Right hindlimb (tissue), 1 donor: ENCODE measurements around the gene NOX5.
"Not testable (repeated sequence)": the region's sequence is repeated elsewhere in the genome, so short reads cannot be mapped to it uniquely, and the experiment has no call there.

Source experiments
- DNase-seq: peaks from one replicate; pipeline ENCODE4 v3.0.0-alpha.2; 2018

Gene NOX5

DNA sequence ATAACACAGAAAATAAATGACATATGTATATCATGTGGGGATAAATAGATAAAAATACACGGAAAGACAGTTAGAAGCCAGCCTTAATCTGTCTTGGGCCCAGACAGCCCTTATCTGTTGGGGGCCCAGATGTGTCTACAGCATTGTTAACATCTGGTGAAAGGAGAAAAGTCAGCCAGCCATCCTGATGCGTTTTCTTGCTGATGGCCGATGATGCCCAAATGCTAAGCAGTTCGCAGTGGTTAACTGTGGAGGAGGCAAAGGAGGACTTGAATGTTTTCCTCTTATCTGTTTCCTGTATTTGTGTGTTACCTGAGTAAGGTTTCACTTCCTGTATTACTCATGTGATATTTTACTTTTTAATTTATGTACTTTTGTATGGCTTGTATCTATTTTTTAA is 46.2 kb downstream of the NOX5 start:
- DNase-seq: no peak

DNA sequence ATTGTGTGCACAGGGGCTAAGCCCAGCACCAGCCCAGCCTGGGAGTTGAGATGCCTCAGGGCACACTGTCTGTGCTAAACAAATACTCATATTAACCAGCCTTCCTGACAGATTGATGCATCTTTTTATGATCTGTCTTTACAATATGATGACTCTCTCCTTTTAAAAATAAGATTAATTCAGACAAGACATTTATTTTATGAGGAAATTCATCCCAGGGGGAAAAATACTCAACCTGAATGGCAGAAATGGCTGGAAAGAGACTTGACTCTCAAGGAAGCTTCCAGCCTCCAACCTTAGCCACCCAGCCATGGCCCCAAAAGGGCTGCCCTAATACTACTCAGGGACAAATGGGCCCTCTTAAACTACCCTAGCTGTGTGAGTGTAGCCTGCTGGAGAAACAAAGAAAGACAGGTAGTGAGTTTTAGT is 46.9 kb downstream of the NOX5 start:
- DNase-seq: no peak

DNA sequence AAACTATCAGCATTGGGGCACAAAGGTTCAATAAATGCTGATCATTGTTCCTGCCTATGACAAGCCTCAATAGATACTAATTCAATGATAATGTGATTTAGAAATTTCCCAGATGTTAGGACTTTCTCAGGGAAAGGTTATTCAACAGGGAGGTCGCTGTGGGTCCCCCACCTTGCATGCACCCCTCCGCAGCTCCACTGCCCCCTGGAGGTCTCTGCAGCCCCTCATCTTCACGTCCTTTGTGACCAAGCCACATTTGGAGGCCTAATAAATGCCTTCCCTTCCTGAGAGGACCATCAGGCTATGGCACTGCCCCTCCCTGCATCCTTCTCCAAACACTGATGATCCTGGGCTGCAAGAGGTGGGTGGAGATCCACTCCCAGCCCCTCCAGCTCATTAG is 50.2 kb downstream of the NOX5 start:
- DNase-seq: no peak

DNA sequence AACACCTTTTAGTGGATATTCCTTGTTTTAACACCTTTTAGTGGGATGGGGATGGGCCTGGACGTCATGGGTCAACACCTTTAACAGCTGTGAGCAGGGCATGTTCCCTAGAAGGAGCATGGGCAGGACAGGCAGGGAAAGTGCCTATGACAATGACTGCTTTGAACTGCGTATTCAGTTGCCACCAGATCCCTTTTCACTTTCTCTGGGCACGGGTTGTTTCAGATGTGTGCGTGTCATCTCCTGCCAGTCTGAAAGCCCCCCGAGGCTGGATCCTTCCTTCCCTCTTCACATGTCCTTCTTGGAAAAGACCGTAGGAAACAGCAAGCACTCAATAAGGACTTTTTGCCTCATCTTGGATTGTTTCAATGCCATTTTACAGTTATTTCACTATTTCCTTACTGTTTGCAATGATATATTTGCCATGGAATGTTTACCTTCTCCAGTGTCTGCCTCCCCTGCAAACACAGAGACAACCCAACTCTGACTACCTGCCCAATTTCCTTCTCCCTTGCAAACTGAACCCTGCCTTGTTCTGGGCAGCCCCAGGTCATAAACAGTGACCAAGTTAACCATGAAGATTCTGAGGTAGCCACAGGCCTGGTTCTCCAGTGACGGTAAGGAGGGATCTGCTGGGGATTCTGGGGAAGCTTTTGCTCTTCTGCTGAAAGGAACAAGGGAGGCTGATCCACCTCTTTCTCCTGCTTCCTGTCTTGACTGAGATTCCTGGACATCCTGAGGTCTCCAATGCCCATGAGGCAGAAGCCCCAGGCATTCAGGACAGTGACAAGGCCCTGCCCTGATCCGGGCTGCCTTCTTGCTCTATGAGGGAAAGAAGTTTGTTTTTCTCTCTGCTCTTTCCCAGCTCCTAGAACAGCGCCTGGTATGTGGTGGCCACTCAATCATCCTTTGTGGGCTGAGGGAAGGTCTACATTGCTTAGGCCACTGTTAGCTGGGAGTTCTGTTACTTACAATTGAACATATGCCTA is 51.8 kb downstream of the NOX5 start:
- no peak for DNase-seq

DNA sequence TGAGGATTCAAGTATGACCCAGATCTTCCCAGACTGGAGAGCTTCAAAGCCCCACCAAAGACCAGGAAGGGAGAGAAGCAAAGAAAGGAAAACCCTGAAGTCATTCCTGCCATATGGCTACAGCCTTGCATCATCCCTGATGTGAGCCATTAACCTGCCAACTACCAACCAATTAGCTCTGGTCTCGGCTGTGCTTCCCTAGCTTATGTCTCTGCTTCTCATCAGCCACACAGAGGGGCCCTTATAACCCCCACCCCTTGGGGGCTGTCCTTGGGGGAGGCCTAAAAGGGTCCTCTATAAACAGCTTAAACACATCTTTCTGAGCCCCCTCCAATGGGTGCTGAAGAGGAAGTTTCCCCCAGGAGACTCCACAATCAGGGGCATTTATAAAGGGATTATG is 52.8 kb downstream of the NOX5 start:
- DNase-seq: no peak

DNA sequence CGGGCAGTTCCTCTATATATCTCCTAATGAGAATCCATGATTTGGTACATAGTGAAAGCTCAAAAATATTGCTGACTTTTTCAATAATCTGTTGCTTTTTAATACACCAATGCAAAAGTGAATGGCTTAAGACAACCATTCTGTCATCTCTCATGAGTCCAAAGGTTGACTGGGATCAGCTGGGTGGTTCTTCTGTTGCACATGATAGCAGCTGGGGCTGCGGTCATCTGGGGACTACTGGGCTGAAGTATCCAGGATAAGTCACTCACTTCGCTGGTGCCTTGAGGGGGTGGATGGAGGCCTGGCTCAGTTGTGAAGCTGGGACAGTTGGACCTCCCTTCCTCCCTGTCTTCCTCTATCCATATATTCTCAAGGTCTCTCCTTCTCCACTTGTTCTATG is 53.7 kb downstream of the NOX5 start:
- no peak for DNase-seq

DNA sequence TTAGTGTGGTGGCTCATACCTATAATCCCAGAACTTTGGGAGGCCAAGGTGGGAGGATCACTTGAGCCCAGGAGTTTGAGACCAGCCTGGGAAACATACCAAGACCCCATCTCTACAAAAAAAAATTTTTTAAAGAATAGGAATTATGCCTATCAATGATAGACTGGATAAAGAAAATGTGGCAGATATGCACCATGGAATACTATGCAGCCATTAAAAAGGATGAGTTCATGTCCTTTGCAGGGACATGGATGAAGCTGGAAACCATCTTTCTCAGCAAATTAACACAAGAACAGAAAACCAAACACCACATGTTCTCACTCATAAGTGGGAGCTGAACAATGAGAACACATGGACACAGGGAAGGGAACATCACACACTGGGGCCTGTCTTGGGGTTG is 54.8 kb downstream of the NOX5 start:
- not testable (repeated sequence) for DNase-seq

DNA sequence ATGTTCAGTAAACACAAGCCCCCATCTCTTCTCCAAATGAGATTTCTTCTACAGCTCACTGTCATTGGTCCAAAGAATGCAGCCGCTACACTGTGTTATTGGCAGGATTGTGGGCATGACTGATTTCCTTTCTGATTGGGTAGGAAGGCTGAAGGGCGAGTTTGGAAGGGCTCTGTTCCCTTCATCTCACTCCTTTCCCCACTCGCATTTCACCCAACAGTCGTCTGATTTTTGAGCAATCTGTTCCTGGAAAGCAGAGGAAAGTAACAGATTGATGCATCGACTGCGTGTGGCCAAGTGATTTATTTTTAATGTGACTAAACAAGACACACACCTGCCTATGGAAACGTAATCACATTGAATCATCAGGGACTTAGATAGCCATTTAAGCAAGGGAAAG is 55.5 kb downstream of the NOX5 start:
- no peak for DNase-seq

DNA sequence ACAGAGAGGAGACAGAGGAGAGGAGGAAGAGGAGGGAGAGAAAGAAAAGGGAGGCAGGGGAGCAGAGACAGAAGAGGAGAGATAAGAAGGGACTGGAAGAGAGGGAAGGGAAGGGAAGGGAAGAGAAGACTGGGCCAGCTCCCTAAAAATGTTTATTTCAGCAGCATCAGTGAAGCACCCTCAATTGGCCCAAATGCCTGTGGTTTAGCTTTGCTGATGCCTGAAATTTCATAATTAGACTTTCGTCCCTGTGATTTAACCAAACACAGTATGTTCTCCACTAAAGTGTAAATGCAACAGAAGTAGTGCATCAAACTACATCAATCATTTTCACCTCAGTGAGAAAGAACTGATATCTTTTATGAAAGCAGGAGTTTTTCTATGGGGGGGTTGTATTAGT is 55.9 kb downstream of the NOX5 start:
- no peak for DNase-seq

DNA sequence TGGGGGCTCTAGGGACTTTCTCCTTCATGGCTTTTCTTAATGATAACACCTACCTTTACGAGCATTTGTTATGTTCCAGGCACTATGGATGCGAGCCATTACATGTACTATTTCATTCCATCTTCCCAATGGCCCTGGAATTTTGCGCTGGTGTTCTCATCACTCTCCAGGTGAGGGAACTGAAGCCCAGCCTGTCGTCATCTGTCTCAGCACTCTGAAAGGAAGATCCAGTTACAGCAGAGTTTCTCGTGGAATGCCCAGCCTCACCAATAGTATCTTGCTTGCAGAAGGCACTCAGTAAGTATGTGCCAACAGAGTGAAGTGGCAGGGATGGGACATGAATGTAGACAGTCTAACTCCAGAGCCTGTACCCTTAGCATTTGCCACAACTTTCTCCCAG is 56.8 kb downstream of the NOX5 start:
- no peak for DNase-seq

DNA sequence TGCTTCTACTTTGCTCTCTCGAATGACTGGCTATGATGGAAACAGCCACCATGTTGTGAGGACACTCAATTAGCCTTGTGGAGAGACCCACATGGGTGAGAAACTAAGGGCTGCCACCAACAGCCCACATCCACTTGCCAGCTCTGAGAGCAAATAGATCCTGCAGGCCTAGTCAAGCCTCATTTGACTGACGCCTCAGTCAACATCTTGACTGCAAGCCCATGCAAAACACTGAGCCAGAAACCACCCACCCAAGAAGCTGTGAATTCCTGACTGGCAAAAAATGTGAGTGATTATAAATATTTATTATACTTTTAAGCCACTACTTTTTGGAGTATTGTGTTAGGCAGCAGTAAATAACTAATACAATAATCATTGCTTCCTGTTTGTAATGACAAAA is 58.4 kb downstream of the NOX5 start:
- DNase-seq: no peak

DNA sequence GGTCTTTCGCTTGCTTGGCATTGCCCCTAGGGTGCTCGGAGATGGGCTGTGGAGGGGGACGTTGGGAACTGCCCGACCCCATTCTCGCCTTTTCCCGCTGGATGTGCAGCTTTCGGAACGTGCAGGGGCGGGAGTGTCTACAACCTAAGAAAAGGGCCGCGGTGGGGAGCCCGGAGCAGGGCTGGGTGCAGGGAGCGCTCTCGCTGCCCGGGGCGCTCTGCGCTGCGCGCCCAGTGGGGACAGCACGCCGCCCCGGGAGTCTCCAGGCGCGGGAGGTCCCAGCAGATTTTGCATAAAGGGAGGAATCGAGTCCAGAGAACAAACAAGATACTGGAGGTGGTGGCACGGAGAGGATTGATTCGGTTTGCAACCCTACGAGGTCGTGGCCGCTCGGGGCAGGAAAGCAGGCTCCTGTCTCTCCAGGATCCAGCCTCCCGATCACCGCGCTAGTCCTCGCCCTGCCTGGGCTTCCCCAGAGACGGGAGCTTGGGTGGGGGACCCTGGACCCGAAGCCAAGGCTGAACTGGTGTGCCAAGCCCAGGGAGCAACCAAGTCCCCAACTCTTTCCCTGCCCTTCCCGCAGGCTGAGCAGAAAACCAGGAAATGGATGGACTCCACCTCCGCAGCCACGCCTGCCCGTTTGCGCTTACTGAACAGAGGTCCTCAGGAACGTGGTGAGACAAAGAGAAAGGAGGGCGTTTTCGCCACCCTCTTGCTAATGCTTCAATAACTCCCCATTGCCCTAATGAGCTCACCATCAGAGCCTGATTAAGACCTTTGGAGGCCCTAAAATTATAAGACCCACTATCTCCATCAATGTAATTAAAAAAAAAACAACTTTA is 59.7 kb downstream of the NOX5 start:
- peak; percentile 83 for DNase-seq

DNA sequence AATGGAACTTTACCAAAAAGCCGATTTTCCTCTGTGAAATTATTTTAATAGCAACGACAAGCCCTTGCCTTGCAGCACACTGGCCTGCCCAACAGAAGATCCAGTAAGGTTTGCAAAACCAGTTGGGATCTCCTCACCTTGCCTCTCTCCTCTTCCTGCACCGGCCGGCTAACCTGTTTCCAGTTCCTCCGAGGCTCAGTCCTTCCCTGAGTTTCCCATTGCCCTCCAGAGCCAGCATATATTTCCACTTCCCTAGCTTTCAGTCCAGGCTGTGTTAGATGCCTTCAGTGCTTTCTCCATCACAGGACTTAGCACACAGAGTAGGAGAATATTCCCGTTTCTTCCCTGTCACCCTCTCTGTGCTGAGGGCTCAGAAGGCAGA is 60.3 kb downstream of the NOX5 start:
- no peak for DNase-seq

DNA sequence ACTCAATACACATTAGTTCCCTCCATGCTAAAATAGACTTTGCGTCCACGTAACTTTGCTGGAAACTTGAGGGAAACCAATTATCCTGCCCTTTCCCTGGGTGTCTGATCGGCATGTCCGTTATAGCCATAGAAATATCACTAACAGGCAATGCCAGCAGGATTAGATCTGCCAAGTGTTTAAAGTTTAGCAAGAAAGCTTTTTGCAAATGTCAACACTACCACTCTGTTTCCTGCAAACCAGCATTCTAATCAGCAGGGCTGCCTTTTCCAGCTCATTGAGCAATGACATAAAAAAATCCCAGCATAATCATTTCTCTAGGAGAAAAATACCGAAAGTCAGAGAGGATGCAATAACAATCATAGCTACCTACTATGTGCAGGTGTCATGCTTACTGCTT is 60.9 kb downstream of the NOX5 start:
- DNase-seq: no peak

DNA sequence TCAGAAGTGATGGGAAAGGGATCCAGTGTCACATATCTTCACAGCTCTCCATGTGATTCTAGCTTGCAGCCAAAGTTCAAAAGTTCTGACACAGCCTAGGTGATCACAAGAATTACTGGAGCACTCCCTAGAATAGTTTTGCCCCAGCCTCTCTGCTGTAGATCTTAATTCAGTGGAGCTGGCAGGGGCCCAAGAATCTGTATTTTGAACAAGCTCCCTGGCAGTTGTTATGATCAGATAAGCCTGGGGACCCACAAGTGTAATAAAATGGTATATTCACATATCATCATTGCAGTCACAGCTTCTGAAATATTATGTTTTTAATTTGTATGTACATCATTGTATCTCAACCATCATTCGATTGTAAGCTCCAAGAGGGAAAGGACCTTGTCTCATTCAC is 62.3 kb downstream of the NOX5 start:
- DNase-seq: no peak

DNA sequence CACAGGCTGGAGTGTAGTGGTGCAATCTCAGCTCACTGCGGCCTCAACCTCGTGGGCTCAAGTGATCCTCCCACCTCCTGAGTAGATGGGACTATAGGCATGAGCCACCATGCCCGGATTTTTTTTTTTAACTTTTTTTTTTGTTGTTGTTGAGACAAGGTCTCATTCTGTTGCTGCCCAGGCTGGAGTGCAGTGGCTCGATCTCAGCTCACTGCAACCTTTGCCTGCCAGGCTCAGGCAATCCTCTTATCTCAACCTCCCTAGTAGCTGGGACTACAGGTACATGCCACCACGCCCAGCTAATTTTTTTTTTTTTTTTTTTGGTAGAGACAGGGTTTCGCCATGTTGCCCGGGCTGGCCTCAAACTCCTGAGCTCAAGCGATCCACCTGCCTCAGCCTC is 64.1 kb downstream of the NOX5 start:
- DNase-seq: no peak

DNA sequence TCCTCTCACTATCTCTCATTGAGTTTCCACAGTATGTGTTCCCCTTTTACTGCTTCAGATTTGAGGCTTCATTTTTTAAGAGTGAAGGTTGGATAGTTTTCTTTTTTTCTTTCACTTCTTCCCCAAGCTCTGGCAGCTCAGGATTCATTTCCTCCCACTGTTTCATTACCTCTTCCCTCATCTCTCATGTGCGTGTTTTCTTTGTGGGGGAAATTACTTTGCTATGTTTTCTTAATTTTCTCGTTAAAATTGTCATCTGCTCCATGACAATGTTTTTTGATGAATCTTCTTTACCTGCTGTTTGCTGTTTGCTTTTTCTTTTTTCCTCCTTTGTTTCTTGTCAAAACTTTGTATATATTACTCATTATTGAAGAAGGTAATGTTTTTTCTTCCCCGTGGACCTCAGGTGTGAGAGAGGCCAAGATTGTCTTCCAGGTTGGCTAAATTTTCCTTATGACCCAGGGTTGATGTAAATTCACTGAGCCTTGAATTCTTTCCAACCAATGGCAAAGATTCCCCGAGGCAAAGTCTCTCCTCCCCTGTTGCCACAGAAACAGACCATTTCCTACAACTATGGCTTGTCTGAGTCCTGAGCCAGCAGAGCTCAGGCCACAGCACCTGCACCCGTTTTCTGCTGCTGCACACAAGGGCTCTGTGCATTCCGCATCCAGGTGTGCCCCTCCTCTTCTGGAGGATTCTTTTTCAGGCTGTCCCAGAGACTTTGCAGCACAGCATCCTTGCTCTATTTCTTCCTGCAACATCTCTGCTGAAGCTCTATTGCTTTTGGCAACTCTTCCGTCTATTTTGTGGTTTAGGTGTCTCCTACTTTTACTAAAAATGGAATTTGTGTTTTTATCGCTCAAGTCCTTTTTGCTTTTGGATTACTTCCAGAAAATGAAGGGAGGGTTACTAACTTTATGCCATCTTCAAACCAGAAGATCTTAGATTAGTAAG is 66.1 kb downstream of the NOX5 start:
- DNase-seq: peak; percentile 74

DNA sequence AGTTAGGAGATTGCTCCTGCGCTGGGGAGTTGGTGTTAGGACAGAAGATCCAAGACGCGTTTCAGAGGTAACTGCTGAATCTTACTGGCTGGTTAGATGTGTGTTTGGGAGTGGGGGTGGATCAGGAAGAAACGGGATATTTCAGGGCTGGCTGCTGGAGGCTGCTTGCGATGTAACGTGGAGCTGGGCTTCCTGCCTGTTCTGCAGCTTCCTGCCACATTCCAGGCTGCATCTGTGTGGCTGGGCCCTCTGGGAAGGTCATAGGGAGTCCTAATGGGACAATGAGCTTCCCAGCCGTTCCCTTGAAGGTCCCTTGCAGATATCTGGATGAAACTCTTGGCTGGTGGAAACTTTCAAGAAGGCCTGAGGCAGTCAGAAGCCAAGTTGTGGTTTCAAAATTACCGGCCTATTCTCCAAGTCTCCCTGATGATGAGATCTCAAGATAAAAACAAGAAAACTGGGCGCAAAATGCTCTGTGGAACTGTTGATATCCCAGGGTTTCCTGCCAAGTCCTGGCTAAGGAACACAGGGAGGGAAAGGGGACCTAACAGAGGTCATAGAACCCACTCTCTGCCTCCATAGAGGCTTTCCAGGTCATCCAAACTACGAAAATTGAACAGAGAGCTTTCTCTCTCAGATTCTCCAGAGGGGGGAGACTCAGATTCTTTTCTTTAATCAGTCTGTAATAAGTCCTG is 67.0 kb downstream of the NOX5 start:
- peak; percentile 94 for DNase-seq

DNA sequence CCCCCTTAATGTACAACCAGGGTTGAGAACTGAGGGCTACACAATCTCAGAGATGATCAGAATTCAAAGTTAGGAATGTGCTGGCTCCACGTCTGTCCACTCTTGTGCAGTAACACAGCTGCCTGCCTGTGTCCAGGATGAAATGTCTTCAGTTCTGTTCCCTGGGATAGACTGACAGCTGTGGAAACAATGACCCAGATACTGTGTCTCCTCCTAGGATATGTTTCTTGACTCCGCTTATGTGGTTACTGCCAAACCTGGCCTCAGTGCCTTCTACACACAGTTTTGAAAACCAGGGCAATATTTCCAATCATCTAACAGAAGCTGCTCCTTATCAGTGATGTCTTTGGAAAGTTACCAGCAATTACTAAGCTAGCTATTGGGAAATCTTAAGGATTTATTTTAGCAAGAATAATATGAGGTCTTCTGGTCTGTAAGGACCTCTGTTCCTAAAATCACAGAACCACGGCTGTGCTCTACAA is 67.6 kb downstream of the NOX5 start:
- DNase-seq: peak; percentile 73

DNA sequence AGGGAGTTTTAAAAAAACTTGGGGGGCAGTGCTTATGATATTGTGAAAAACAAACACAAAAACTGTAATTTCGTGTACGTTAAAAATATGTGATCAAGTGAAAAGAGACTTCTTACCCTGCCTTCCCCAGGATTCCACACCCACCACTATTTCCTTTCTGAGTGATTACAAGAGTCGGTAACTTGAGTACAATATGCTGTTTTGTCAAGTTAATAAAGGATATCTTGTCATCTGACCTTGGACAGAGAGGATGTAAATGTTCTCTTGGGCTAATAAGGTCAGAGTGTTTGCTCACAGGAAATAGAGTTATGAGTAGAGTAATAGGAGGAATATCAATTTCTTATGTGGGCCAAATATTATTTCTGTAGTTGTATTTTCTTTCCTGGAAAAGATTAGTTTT is 68.1 kb downstream of the NOX5 start:
- DNase-seq: no peak

DNA sequence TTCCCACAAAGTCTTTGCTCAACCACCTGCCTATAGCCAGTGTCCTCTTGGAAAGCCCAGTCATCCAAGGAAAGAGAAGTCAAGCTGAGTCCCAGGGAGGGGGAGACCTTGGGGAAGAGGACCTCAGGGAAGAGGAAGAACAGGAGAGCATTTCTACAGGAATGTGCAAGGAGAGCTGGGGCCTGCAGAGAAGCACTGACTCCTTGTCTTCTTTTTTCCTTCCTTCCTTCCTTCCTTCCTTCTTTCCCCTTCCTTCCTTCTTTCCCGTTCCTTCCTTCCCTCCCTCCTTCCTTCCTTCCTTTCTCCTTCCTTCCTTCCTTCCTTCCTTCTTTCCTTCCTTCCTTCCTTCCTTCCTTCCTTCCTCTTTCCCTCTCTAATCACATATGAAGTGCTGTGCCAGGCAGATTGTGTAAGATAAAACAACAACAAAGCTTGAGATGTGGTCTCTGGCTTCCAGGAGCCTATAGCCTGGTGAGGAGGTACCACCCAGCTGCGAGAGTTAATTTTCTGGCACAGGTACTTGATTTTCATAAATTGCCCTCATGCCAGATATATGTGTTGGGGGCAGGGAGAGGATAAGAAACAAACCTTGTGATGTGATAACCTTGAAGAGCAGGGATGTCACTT is 70.0 kb downstream of the NOX5 start:
- DNase-seq: no peak
